ENCODE results near the gene RPL13A. TPM values are rescaled to one million over a fixed set of nuclear protein-coding genes. Genes with fewer than 3 reads are reported as not detected.

RPL13A gene
- total RNA-seq, 1 donor, result 1,887 TPM

DNA sequence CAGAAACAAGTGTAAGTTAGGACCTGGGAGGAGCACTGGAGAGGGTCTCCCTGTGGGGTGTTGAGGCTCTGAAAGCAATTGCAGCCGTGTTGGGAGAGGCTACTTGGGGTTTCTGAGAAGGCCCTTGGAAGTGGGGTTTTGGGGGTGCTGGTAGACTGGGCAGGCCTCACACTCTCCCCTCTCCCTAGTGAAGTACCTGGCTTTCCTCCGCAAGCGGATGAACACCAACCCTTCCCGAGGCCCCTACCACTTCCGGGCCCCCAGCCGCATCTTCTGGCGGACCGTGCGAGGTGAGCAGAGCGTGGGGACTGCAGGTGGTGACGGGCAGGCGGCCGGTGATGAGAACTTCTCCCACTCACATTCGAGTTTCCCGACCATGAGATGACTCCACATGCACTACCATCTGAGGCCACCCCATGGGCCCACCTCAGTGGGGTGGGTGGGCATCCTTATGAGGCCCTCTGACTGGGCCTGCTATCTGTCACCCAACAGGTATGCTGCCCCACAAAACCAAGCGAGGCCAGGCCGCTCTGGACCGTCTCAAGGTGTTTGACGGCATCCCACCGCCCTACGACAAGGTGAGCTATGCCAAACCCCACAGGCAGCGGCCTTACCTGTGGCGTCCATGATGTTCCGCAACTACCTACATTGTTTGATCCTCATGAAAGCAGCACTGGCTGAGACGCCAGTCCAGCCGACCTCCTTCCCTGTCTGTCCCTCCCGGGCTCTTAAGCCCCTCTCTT is 3.0 kb downstream of the RPL13A start:
- no peak overlapping the region for H3K4me3 ChIP-seq (ENCODE audit: low read depth, low read length)
- DNase-seq (ENCODE audit: low read depth), result no peak
- TF ChIP-seq, protein P1, sequence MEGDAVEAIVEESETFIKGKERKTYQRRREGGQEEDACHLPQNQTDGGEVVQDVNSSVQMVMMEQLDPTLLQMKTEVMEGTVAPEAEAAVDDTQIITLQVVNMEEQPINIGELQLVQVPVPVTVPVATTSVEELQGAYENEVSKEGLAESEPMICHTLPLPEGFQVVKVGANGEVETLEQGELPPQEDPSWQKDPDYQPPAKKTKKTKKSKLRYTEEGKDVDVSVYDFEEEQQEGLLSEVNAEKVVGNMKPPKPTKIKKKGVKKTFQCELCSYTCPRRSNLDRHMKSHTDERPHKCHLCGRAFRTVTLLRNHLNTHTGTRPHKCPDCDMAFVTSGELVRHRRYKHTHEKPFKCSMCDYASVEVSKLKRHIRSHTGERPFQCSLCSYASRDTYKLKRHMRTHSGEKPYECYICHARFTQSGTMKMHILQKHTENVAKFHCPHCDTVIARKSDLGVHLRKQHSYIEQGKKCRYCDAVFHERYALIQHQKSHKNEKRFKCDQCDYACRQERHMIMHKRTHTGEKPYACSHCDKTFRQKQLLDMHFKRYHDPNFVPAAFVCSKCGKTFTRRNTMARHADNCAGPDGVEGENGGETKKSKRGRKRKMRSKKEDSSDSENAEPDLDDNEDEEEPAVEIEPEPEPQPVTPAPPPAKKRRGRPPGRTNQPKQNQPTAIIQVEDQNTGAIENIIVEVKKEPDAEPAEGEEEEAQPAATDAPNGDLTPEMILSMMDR (IDR thresholded peaks at IDR 0.05; ENCODE audit: insufficient read depth, low read depth, low read length), result no peak

DNA sequence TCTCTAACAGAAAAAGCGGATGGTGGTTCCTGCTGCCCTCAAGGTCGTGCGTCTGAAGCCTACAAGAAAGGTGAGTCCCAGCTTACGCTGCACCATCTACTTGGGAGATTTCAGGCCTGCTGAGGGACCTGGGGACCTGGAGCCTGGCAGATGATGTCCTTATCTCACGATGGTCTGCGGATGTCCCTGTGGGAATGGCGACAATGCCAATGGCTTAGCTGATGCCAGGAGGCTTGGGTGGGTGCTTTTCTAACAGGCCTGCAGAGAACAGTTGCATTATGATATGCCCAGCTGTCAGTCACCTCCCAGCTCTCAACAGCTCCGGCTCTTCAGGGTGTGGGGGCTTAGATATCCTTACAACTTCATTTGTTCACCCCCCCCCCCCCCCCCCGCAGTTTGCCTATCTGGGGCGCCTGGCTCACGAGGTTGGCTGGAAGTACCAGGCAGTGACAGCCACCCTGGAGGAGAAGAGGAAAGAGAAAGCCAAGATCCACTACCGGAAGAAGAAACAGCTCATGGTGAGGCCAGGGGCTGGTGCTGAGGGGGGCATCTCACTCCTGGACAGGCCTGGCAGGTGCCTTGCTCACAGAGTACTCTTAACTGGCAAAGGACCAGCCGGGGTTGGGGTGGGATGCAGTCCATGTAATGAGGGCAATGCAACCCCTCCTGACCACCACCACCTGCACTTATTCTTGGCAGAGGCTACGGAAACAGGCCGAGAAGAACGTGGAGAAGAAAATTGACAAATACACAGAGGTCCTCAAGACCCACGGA is 3.8 kb downstream of the RPL13A start:
- TF ChIP-seq, protein P1 (IDR thresholded peaks at IDR 0.05; ENCODE audit: insufficient read depth, low read depth, low read length), result no peak
- no peak for DNase-seq (ENCODE audit: low read depth)
- H3K4me3 ChIP-seq (ENCODE audit: low read depth, low read length), result no peak overlapping the region

DNA sequence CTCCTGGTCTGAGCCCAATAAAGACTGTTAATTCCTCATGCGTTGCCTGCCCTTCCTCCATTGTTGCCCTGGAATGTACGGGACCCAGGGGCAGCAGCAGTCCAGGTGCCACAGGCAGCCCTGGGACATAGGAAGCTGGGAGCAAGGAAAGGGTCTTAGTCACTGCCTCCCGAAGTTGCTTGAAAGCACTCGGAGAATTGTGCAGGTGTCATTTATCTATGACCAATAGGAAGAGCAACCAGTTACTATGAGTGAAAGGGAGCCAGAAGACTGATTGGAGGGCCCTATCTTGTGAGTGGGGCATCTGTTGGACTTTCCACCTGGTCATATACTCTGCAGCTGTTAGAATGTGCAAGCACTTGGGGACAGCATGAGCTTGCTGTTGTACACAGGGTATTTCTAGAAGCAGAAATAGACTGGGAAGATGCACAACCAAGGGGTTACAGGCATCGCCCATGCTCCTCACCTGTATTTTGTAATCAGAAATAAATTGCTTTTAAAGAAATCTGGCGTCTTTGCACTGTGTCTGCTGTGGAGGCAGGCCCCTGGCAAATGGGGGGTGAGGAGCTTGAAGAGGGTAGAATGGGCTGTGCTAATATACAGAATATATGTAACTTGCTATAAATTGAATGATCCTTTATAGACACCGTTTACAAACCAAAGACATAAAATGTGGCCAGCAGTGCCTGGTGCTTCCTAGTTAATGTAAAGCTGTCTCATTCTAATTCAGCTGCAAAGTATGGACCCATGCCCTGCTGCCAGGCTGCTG is 4.6 kb downstream of the RPL13A start:
- H3K4me3 ChIP-seq (ENCODE audit: low read depth, low read length), result no peak overlapping the region
- DNase-seq (ENCODE audit: low read depth), result no peak
- TF ChIP-seq, protein P1 (IDR thresholded peaks at IDR 0.05; ENCODE audit: insufficient read depth, low read depth, low read length), result no peak

DNA sequence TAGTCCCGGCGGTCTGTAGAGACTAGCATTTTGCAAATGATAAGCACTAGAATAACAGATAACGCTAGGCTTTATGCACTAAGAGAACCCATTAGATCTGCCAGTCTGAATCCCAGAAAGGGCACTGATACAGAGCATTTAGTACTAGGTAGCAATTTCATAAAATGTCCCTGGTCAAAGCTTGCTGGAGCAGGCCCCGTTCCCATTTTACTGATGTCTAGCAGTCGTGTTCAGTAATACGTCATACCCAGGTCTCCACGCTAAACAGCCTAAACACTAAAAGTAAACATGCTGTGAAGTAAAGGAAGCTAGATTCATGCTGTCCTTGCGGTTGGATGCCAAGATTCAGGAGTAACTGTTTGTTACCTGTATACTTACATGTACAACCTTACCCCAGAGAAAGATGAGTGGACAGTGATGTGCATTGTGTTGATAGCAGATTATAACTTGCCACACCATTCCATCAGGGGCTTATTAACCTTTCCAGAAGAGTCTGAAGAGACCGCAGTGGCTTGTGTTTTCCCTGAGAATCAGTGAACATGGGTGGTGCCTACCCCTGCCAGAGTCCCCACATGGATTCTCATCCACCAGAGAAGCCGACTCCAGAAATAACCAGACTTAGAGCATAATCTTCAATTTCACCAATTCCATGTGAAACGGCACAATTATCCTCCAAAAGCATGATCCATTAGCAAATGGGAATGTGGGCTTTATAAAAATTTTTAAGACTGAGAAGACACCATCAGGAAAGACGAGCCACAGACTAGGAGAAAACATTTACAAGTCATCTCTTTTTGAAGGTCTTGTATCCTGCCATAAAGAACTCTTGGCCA is 5.4 kb downstream of the RPL13A start:
- no peak overlapping the region for H3K4me3 ChIP-seq (ENCODE audit: low read depth, low read length)
- DNase-seq (ENCODE audit: low read depth), result no peak
- TF ChIP-seq, protein P1 (IDR thresholded peaks at IDR 0.05; ENCODE audit: insufficient read depth, low read depth, low read length), result no peak

DNA sequence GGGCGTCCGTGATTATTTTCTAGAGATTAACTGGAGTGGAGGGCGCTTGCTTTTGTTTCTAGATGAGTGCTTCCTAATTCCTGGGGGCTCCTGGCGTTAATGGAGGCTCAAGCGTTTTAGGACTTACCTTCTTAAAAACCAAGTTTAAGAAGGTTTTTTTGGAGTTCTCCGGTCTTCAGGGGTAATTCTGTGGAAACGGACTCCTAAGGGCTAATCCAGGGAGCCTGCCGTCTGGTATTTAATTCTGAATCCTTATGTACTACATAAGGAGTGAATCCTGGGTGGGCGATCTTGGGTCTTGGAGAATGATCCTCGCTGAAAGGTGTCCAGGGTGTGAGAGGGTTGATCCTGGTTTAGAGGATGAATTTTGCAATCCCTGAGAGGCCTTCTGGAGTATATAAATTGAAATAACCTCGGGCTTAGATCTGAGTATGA is 9.2 kb downstream of the RPL13A start:
- TF ChIP-seq, protein P1 (IDR thresholded peaks at IDR 0.05; ENCODE audit: insufficient read depth, low read depth, low read length), result no peak
- no peak for DNase-seq (ENCODE audit: low read depth)
- H3K4me3 ChIP-seq (ENCODE audit: low read depth, low read length), result peak overlapping the region; percentile 95
